ENCODE results near the gene MRPS9. TPM values are rescaled to one million over a fixed set of nuclear protein-coding genes. Genes with fewer than 3 reads are reported as not detected.

Gene MRPS9
- total and polyA plus RNA-seq, 2 experiments from 2014 or later: 64.7 to 78.9 TPM

- TF ChIP-seq, protein P1, sequence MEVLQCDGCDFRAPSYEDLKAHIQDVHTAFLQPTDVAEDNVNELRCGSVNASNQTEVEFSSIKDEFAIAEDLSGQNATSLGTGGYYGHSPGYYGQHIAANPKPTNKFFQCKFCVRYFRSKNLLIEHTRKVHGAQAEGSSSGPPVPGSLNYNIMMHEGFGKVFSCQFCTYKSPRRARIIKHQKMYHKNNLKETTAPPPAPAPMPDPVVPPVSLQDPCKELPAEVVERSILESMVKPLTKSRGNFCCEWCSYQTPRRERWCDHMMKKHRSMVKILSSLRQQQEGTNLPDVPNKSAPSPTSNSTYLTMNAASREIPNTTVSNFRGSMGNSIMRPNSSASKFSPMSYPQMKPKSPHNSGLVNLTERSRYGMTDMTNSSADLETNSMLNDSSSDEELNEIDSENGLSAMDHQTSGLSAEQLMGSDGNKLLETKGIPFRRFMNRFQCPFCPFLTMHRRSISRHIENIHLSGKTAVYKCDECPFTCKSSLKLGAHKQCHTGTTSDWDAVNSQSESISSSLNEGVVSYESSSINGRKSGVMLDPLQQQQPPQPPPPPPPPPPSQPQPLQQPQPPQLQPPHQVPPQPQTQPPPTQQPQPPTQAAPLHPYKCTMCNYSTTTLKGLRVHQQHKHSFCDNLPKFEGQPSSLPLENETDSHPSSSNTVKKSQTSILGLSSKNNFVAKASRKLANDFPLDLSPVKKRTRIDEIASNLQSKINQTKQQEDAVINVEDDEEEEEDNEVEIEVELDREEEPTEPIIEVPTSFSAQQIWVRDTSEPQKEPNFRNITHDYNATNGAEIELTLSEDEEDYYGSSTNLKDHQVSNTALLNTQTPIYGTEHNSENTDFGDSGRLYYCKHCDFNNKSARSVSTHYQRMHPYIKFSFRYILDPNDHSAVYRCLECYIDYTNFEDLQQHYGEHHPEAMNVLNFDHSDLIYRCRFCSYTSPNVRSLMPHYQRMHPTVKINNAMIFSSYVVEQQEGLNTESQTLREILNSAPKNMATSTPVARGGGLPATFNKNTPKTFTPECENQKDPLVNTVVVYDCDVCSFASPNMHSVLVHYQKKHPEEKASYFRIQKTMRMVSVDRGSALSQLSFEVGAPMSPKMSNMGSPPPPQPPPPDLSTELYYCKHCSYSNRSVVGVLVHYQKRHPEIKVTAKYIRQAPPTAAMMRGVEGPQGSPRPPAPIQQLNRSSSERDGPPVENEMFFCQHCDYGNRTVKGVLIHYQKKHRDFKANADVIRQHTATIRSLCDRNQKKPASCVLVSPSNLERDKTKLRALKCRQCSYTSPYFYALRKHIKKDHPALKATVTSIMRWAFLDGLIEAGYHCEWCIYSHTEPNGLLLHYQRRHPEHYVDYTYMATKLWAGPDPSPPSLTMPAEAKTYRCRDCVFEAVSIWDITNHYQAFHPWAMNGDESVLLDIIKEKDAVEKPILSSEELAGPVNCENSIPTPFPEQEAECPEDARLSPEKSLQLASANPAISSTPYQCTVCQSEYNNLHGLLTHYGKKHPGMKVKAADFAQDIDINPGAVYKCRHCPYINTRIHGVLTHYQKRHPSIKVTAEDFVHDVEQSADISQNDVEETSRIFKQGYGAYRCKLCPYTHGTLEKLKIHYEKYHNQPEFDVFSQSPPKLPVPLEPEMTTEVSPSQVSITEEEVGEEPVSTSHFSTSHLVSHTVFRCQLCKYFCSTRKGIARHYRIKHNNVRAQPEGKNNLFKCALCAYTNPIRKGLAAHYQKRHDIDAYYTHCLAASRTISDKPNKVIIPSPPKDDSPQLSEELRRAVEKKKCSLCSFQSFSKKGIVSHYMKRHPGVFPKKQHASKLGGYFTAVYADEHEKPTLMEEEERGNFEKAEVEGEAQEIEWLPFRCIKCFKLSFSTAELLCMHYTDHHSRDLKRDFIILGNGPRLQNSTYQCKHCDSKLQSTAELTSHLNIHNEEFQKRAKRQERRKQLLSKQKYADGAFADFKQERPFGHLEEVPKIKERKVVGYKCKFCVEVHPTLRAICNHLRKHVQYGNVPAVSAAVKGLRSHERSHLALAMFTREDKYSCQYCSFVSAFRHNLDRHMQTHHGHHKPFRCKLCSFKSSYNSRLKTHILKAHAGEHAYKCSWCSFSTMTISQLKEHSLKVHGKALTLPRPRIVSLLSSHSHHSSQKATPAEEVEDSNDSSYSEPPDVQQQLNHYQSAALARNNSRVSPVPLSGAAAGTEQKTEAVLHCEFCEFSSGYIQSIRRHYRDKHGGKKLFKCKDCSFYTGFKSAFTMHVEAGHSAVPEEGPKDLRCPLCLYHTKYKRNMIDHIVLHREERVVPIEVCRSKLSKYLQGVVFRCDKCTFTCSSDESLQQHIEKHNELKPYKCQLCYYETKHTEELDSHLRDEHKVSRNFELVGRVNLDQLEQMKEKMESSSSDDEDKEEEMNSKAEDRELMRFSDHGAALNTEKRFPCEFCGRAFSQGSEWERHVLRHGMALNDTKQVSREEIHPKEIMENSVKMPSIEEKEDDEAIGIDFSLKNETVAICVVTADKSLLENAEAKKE (CRISPR knock-in tag; IDR thresholded peaks at IDR 0.05): no peak
- TF ChIP-seq EZH2phosphoT487 (IDR thresholded peaks at IDR 0.05; ENCODE audit: unreplicated experiment): no peak
- no peak for TF ChIP-seq ZNF331 (CRISPR knock-in tag; IDR thresholded peaks at IDR 0.05; ENCODE audit: low read depth)
- TF ChIP-seq CREB1 (CRISPR knock-in tag; IDR thresholded peaks at IDR 0.05; ENCODE audit: low read depth): no peak
- TF ChIP-seq JUNB (IDR thresholded peaks at IDR 0.05; ENCODE audit: unreplicated experiment): no peak
- TF ChIP-seq ETS1 (IDR thresholded peaks at IDR 0.05): no peak
- TF ChIP-seq NANOG (IDR thresholded peaks at IDR 0.05; ENCODE audit: borderline replicate concordance): no peak
- no peak for TF ChIP-seq EZH2 (IDR thresholded peaks at IDR 0.05; ENCODE audit: low read depth, unreplicated experiment)
- no peak for TF ChIP-seq ZNF114 (CRISPR knock-in tag; IDR thresholded peaks at IDR 0.05)
Observed at GRCh38 chr2:105149272-105149671, 111.4 kb downstream of the MRPS9 start (continued).

Other genes starting within 250 kb of the MRPS9 start
- gene POU3F3, start 184.0 kb upstream of the MRPS9 start, total RNA-seq (2014; rRNA removed; shearing (Covaris generic)): 0.24 TPM in 1 of 2 replicates, not detected in the other
- gene POU3F3, start 184.0 kb upstream of the MRPS9 start, polyA plus RNA-seq (2016; fragmentation: Nextera tagmentation; extraction: Ambion mirVana): 0.06 and 0.14 TPM in 2 replicates
- gene GPR45, start 203.7 kb downstream of the MRPS9 start, total RNA-seq (2014; rRNA removed; shearing (Covaris generic)): 0.21 and 0.23 TPM in 2 replicates
- 0.26 TPM in 1 of 2 replicates, not detected in the other for gene GPR45, start 203.7 kb downstream of the MRPS9 start, polyA plus RNA-seq (2016; fragmentation: Nextera tagmentation; extraction: Ambion mirVana)

All from GM23338 (cell line).